ENCODE data around the gene RTP3.

DNA sequence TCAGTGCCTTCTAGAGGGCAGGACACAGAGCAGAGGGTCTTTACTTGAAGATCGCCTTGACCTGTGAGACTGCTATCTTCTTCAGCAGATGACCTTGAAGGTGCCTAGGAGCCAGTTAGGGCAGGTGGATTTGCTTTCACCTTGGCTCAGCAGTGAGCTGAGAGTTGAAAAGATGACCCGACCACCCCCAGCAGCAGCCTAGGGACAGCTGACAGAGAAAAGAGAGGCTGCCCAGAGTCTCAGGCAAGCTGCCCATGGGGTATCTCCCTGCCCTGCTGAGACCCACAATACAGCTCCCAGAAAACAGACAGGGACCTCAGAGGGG, 32.6 kb upstream of the RTP3 start:
- TF ChIP-seq SMC3 (IDR thresholded peaks at IDR 0.05; ENCODE audit: low read depth, low read length) (no peak), CTCF (IDR thresholded peaks at IDR 0.05) (no peak)
